T-helper 17 cell (primary cell): ENCODE measurements around the gene INF2. TPM values are rescaled to one million over a fixed set of nuclear protein-coding genes. Genes with fewer than 3 reads are reported as not detected.

Source experiments
- ATAC-seq: fragments of 150-1000 bp; cut with Tn5 transposase; 2 replicates; pipeline ENCODE4 v1.10.0; 2021; ENCODE audit warnings: mild to moderate bottlenecking, moderate library complexity
- DNase-seq, 3 donors: peaks; one replicate each; pipeline versions ENCODE4 v3.0.0 to v3.0.0-alpha.2; 2020 to 2021
- H3K9me3 ChIP-seq: one replicate; pipeline ENCODE4 v1.7.0; 2013; ENCODE audit warnings: low read length, mild to moderate bottlenecking; ENCODE audit not compliant: control insufficient read depth, poor library complexity, severe bottlenecking
- H3K27ac Mint-ChIP-seq: one replicate; pipeline ENCODE4 v1.8.0; 2022; ENCODE audit warnings: mild to moderate bottlenecking, moderate library complexity, mixed read lengths
- H3K27me3 Mint-ChIP-seq: one replicate; pipeline ENCODE4 v1.8.0; 2022; ENCODE audit warnings: mixed read lengths
- H3K36me3 Mint-ChIP-seq: one replicate; pipeline ENCODE4 v1.8.0; 2022; ENCODE audit warnings: low read depth, mixed read lengths
- H3K4me1 Mint-ChIP-seq: one replicate; pipeline ENCODE4 v1.8.0; 2022; ENCODE audit warnings: mild to moderate bottlenecking, mixed read lengths
- H3K4me3 Mint-ChIP-seq: one replicate; pipeline ENCODE4 v1.8.0; 2022; ENCODE audit warnings: mild to moderate bottlenecking, moderate library complexity, mixed read lengths
- total RNA-seq, 4 donors: library from RNA in 2 of 4; stranded (reverse) in 2 of 4; gene quantifications; one replicate each; pipeline ENCODE4 v1.2.3 and lab custom pipeline; 2022 to 2026

Gene INF2
- total RNA-seq, 2 donors from 2014 or later: 61.0 to 76.1 TPM

GRCh38 chr14:104693482-104694431, 4.3 kb downstream of the INF2 start:
- Mint-ChIP-seq H3K4me1 (peaks cover 17% of the 10 kb centered on the region), H3K27me3 (no peaks in the 10 kb centered on the region), H3K27ac (peak overlapping the region; percentile 88), H3K36me3 (no peaks in the 10 kb centered on the region), H3K4me3 (peak overlapping the region; percentile 60)
- DNase-seq (no peak), ATAC-seq (no peak)
- no peaks in the 10 kb centered on the region for H3K9me3 ChIP-seq

- ATAC-seq (no peak), DNase-seq (no peak)
- Mint-ChIP-seq H3K4me1 (peaks cover 17% of the 10 kb centered on the region), H3K27ac (peak overlapping the region; percentile 88), H3K36me3 (no peaks in the 10 kb centered on the region), H3K4me3 (peak overlapping the region; percentile 80), H3K27me3 (no peaks in the 10 kb centered on the region)
- H3K9me3 ChIP-seq: no peaks in the 10 kb centered on the region
These were observed 5.1 kb downstream of the INF2 start for GRCh38 chr14:104694475-104694950.

- Mint-ChIP-seq H3K27ac (peak overlapping the region; percentile 88), H3K36me3 (no peaks in the 10 kb centered on the region), H3K4me1 (peaks cover 17% of the 10 kb centered on the region), H3K27me3 (no peaks in the 10 kb centered on the region), H3K4me3 (peak overlapping the region; percentile 80)
- ATAC-seq: peak; percentile 86
- peak in 1 of 3 donors; percentile 36 for DNase-seq
- H3K9me3 ChIP-seq: no peaks in the 10 kb centered on the region
These were observed 5.7 kb downstream of the INF2 start for GRCh38 chr14:104694991-104695659.

GRCh38 chr14:104695660-104696000, 6.2 kb downstream of the INF2 start:
- H3K36me3 Mint-ChIP-seq: no peaks in the 10 kb centered on the region
- no peaks in the 10 kb centered on the region for H3K27me3 Mint-ChIP-seq
- H3K27ac Mint-ChIP-seq: peak overlapping the region; percentile 88

GRCh38 chr14:104696671-104697316, 7.4 kb downstream of the INF2 start:
- no peaks in the 10 kb centered on the region for H3K36me3 Mint-ChIP-seq
- no peak for ATAC-seq
- H3K27ac Mint-ChIP-seq: peak overlapping the region; percentile 88
- no peak for DNase-seq
- no peak overlapping the region for H3K4me3 Mint-ChIP-seq
- H3K9me3 ChIP-seq: no peaks in the 10 kb centered on the region
- H3K4me1 Mint-ChIP-seq: peaks cover 17% of the 10 kb centered on the region
- H3K27me3 Mint-ChIP-seq: no peaks in the 10 kb centered on the region

More at GRCh38 chr14:104695660-104696000, 6.2 kb downstream of the INF2 start:
- H3K4me3 Mint-ChIP-seq: peak overlapping the region; percentile 80
- peaks cover 17% of the 10 kb centered on the region for H3K4me1 Mint-ChIP-seq
- no peak for DNase-seq
- ATAC-seq: no peak
- H3K9me3 ChIP-seq: no peaks in the 10 kb centered on the region

- Mint-ChIP-seq H3K36me3 (no peaks in the 10 kb centered on the region), H3K4me3 (no peak overlapping the region), H3K27ac (peak overlapping the region; percentile 74), H3K4me1 (peaks cover 17% of the 10 kb centered on the region), H3K27me3 (no peaks in the 10 kb centered on the region)
- ATAC-seq: no peak
- H3K9me3 ChIP-seq: no peaks in the 10 kb centered on the region
- no peak for DNase-seq
These were observed 7.9 kb downstream of the INF2 start for GRCh38 chr14:104697317-104697703.

- DNase-seq (no peak), ATAC-seq (no peak)
- no peaks in the 10 kb centered on the region for H3K9me3 ChIP-seq
- peaks cover 17% of the 10 kb centered on the region for H3K4me1 Mint-ChIP-seq
- H3K27ac Mint-ChIP-seq: peak overlapping the region; percentile 74
- no peaks in the 10 kb centered on the region for H3K36me3 Mint-ChIP-seq
- H3K4me3 Mint-ChIP-seq: no peak overlapping the region
- no peaks in the 10 kb centered on the region for H3K27me3 Mint-ChIP-seq
These were observed 8.6 kb downstream of the INF2 start for GRCh38 chr14:104697892-104698583.

GRCh38 chr14:104698688-104699425, 9.4 kb downstream of the INF2 start:
- Mint-ChIP-seq H3K27ac (peak overlapping the region; percentile 74), H3K36me3 (no peaks in the 10 kb centered on the region), H3K4me1 (peaks cover 17% of the 10 kb centered on the region), H3K4me3 (no peak overlapping the region), H3K27me3 (no peaks in the 10 kb centered on the region)
- DNase-seq (no peak), ATAC-seq (no peak)
- H3K9me3 ChIP-seq: no peaks in the 10 kb centered on the region

GRCh38 chr14:104699426-104699748, 10.0 kb downstream of the INF2 start:
- H3K27me3 Mint-ChIP-seq: no peaks in the 10 kb centered on the region
- DNase-seq (no peak), ATAC-seq (no peak)
- no peaks in the 10 kb centered on the region for H3K36me3 Mint-ChIP-seq
- no peak overlapping the region for H3K4me3 Mint-ChIP-seq
- H3K27ac Mint-ChIP-seq: peak overlapping the region; percentile 74
- peaks cover 13% of the 10 kb centered on the region for H3K4me1 Mint-ChIP-seq
- no peaks in the 10 kb centered on the region for H3K9me3 ChIP-seq

GRCh38 chr14:104700225-104700651, 10.8 kb downstream of the INF2 start:
- Mint-ChIP-seq H3K27me3 (no peaks in the 10 kb centered on the region), H3K27ac (no peak overlapping the region), H3K4me1 (peaks cover 9% of the 10 kb centered on the region), H3K4me3 (no peak overlapping the region), H3K36me3 (no peaks in the 10 kb centered on the region)
- DNase-seq: no peak
- no peak for ATAC-seq
- H3K9me3 ChIP-seq: no peaks in the 10 kb centered on the region

GRCh38 chr14:104700747-104701217, 11.4 kb downstream of the INF2 start:
- peaks cover 6% of the 10 kb centered on the region for H3K4me1 Mint-ChIP-seq
- no peak overlapping the region for H3K4me3 Mint-ChIP-seq
- no peaks in the 10 kb centered on the region for H3K9me3 ChIP-seq
- DNase-seq (no peak), ATAC-seq (no peak)
- no peaks in the 10 kb centered on the region for H3K27me3 Mint-ChIP-seq
- H3K27ac Mint-ChIP-seq: no peak overlapping the region
- H3K36me3 Mint-ChIP-seq: no peaks in the 10 kb centered on the region

- H3K9me3 ChIP-seq: no peaks in the 10 kb centered on the region
- no peak overlapping the region for H3K27ac Mint-ChIP-seq
- ATAC-seq (no peak), DNase-seq (no peak)
- H3K4me1 Mint-ChIP-seq: peaks cover 3% of the 10 kb centered on the region
- no peaks in the 10 kb centered on the region for H3K36me3 Mint-ChIP-seq
- no peaks in the 10 kb centered on the region for H3K27me3 Mint-ChIP-seq
- no peak overlapping the region for H3K4me3 Mint-ChIP-seq
These were observed 12.1 kb downstream of the INF2 start for GRCh38 chr14:104701383-104702076.
